A549 (cell line): Measurements from ENCODE around the gene GOLGA5. TPM values are rescaled to one million over a fixed set of nuclear protein-coding genes. Genes with fewer than 3 reads are reported as not detected.

Experiments used
- ATAC-seq, 2 experiments: fragments of 200-7000 bp in 1 of 2; fragments of >200 bp in 1 of 2; cut with Nextera tagmentation in 1 of 2; cut with Tn5 transposase in 1 of 2; 3 replicates each; pipeline versions ENCODE4 v1.8.0 to v1.9.1; 2018 to 2020; ENCODE audit warnings: mild to moderate bottlenecking in 1 of 2, moderate library complexity in 1 of 2
- CTCF ChIA-PET: fragments of 300-600 bp; sonication (Branson Sonifier 250); formaldehyde crosslinking; extraction: SDS; loops from one replicate; lab custom pipeline; 2021; ENCODE audit warnings: antibody characterized with exemption, inconsistent platforms; lab: Yijun Ruan, JAX
- POLR2A ChIA-PET: fragments of 350-600 bp; formaldehyde crosslinking; extraction: SDS; loops from one replicate; lab custom pipeline; 2021; ENCODE audit warnings: antibody characterized with exemption, inconsistent platforms; lab: Yijun Ruan, JAX
- DNase-seq, 2 experiments: peaks; one replicate each; pipeline versions ENCODE4 v3.0.0 to v3.0.0-alpha.2; 2011 to 2016; ENCODE audit warnings: low read depth in 1 of 2, low spot score in 1 of 2
- FAIRE-seq: peaks from 2 replicates; lab custom pipeline; 2011; peaks lifted over from hg19 to GRCh38; lab: Jason Lieb, UNC
- H3K27ac ChIP-seq, 2 experiments: fragments of >200 bp; sonication (Bioruptor Twin); formaldehyde crosslinking; 3 replicates each; pipeline ENCODE4 v1.5.1; 2016 to 2017
- H3K4me1 ChIP-seq: fragments of >200 bp; sonication (Bioruptor Twin); formaldehyde crosslinking; 3 replicates; pipeline ENCODE4 v1.6.1; 2016
- H3K4me2 ChIP-seq: fragments of >200 bp; sonication (Bioruptor Twin); formaldehyde crosslinking; 3 replicates; pipeline ENCODE4 v1.6.1; 2016
- H3K4me3 ChIP-seq: fragments of >200 bp; sonication (Bioruptor Twin); formaldehyde crosslinking; 3 replicates; pipeline ENCODE4 v1.5.1; 2016
- H3K9me3 ChIP-seq: fragments of >200 bp; sonication (Bioruptor Twin); formaldehyde crosslinking; 3 replicates; pipeline ENCODE4 v1.6.1; 2016
- CHD4 ChIP-seq: fragments of 200-600 bp; sonication (generic); IDR thresholded peaks from 2 replicates; pipeline ENCODE4 v1.6.1; 2016; ENCODE audit warnings: antibody characterized with exemption, mild to moderate bottlenecking, borderline replicate concordance
- ESRRA ChIP-seq: fragments of 150-350 bp; IDR thresholded peaks from 2 replicates; pipeline ENCODE4 v1.6.1; 2014; ENCODE audit warnings: mild to moderate bottlenecking, low read length, borderline replicate concordance
- FOSB ChIP-seq: fragments of 250-450 bp; sonication (Bioruptor Pico); IDR thresholded peaks from 2 replicates; pipeline ENCODE4 v1.5.0; 2020; ENCODE audit warnings: mild to moderate bottlenecking, moderate library complexity
- GATA3 ChIP-seq: IDR thresholded peaks from 2 replicates; pipeline ENCODE4 v1.6.1; 2012; ENCODE audit warnings: borderline replicate concordance
- HEYL ChIP-seq: fragments of 250-450 bp; sonication (Bioruptor Pico); IDR thresholded peaks from 2 replicates; pipeline ENCODE4 v1.8.0; 2021; ENCODE audit warnings: mild to moderate bottlenecking, moderate library complexity
- HOXB5 ChIP-seq: fragments of 250-450 bp; sonication (Bioruptor Pico); IDR thresholded peaks from 2 replicates; pipeline ENCODE4 v1.5.0; 2020; ENCODE audit warnings: mild to moderate bottlenecking, moderate library complexity
- JUN ChIP-seq, 2 experiments: fragments of >200 bp; sonication (Bioruptor Twin); formaldehyde crosslinking; IDR thresholded peaks; 2 replicates in 1 of 2; 3 replicates in 1 of 2; pipeline ENCODE4 v1.6.1; 2016 to 2017
- MAFK ChIP-seq: fragments of 450-650 bp; IDR thresholded peaks from 2 replicates; pipeline ENCODE4 v1.6.1; 2014; ENCODE audit not compliant: partially characterized antibody
- MYC ChIP-seq: IDR thresholded peaks from 2 replicates; pipeline ENCODE4 v1.6.1; 2012; ENCODE audit warnings: mild to moderate bottlenecking, inconsistent platforms, low read length, improper control_type of control experiment, borderline replicate concordance
- NPAS2 ChIP-seq: fragments of 250-450 bp; sonication (Bioruptor Pico); IDR thresholded peaks from 2 replicates; pipeline ENCODE4 v1.8.0; 2022; ENCODE audit warnings: mild to moderate bottlenecking, moderate library complexity, borderline replicate concordance
- NR3C1 ChIP-seq: fragments of >200 bp; sonication (Bioruptor Twin); formaldehyde crosslinking; IDR thresholded peaks from 3 replicates; pipeline ENCODE4 v1.6.1; 2017
- RAD21 ChIP-seq, 2 experiments: fragments of >200 bp in 1 of 2; sonication (Bioruptor Twin) in 1 of 2; formaldehyde crosslinking in 1 of 2; IDR thresholded peaks in 1 of 2; conservative IDR thresholded peaks in 1 of 2; 2 replicates in 1 of 2; 3 replicates in 1 of 2; pipeline ENCODE4 v1.6.1; 2012 to 2018; ENCODE audit warnings: inconsistent platforms in 1 of 2
- RNF2 ChIP-seq: fragments of 200-600 bp; sonication (generic); IDR thresholded peaks from 2 replicates; pipeline ENCODE4 v1.6.1; 2016; ENCODE audit warnings: low read depth, mild to moderate bottlenecking, antibody characterized with exemption, moderate library complexity, borderline replicate concordance
- SREBF2 ChIP-seq: fragments of 450-650 bp; IDR thresholded peaks from 2 replicates; pipeline ENCODE4 v1.6.1; 2014; ENCODE audit warnings: mild to moderate bottlenecking, moderate library complexity
- ZNF302 ChIP-seq: fragments of 250-450 bp; sonication (Bioruptor Pico); IDR thresholded peaks from 2 replicates; pipeline ENCODE4 v1.9.0; 2021; ENCODE audit warnings: inconsistent platforms, mild to moderate bottlenecking, moderate library complexity
- ZSCAN20 ChIP-seq: fragments of 250-450 bp; sonication (Bioruptor Pico); IDR thresholded peaks from 2 replicates; pipeline ENCODE4 v1.8.0; 2022; ENCODE audit warnings: mild to moderate bottlenecking, moderate library complexity
- WGBS: methylation state at CpG from one replicate; pipeline ENCODE4 v1.1.6; 2017; ENCODE audit errors: missing lambda C conversion rate; 5-methylcytosine and 5-hydroxymethylcytosine counted together
- polyA plus RNA-seq, 4 experiments: library from polyadenylated mRNA; depleted of rRNA in 3 of 4; stranded (reverse); fragments of >200 nt; fragmentation: RNase III in 1 of 4; extraction: RNeasy Plus Mini Kit Qiagen cat#74134 plus additional on column Dnase treatment in 1 of 4; gene quantifications; 2 replicates in 3 of 4; 3 replicates in 1 of 4; pipeline ENCODE4 v1.2.3, GENCODE V29; 2011 to 2017
- TF ChIP-seq, protein P1 (sequence below): fragments of 450-650 bp; IDR thresholded peaks from 2 replicates; pipeline ENCODE4 v1.6.1; 2014; ENCODE audit warnings: antibody characterized with exemption
- TF ChIP-seq, protein P2 (sequence below): fragments of 250-450 bp; sonication (Bioruptor Pico); IDR thresholded peaks from 2 replicates; pipeline ENCODE4 v1.5.0; 2021; ENCODE audit warnings: mild to moderate bottlenecking, moderate library complexity, borderline replicate concordance
- TF ChIP-seq, protein P3 (sequence below): fragments of >200 bp; sonication (Bioruptor Twin); formaldehyde crosslinking; IDR thresholded peaks from 3 replicates; pipeline ENCODE4 v1.6.1; 2016
- TF ChIP-seq, protein P4 (sequence below): fragments of 150-350 bp; IDR thresholded peaks from 2 replicates; pipeline ENCODE4 v1.6.1; 2014; ENCODE audit warnings: low read depth, mild to moderate bottlenecking, low read length
- TF ChIP-seq, protein P5 (sequence below): fragments of 200-600 bp; sonication (generic); IDR thresholded peaks from 2 replicates; pipeline ENCODE4 v1.6.1; 2016; ENCODE audit warnings: antibody characterized with exemption, mild to moderate bottlenecking, moderate library complexity

Gene GOLGA5
- polyA plus RNA-seq, 2 of the 4 experiments (the other 2 are of a cell fraction), result 31.9 to 53.8 TPM

DNA sequence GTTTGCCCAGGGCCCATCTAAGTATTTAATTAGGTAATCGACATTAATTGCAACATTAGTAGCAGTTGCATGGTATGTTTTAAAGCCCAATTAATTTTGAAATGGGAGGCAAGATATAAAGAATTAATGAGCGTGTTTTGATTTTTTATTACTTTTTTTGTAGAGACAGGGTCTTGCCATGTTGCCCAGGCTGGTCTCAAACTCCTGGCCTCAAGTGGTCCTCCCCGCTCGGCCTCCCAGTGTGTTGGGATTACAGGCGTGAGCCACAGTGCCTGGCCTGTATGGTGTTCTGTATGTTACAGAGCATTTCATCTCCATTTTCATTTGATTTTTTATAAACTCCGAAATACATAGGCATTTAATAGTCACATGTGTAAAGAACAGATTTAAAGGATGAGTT is 856 bp downstream of the GOLGA5 start:
- no peak for FAIRE-seq

DNA sequence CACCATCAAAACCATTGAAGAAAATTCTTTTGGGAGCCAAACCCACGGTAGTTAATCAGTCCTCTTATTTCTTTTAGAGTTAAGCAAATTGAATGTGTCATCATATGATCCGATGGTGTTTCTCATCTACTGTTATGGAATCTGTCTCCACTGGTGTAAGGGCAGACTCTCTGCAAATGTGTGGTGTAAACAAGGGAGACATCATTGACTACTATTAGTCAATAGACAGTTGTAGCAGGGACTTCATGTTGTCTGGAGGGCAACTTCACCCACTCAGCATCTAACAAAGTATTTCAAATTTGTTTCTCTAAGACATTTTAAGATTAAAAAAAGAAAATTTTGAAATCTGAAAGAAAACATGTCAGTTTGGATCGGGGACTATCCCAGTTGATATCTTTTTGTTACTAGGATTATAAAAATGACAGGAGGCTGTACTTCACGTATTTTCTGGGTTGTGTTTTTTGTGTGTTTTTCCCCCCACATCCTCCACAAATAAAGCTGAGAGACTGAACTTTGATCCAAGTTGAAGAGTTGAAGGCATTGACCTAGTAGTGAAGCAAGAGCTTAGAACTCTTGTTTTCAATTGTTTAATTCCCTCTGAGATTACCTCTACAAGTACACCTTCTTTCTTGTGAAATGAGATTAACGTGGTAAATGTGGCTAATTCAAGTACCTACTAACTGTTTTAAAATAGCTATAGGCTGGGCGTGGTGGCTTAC is 4.0 kb downstream of the GOLGA5 start:
- H3K9me3 ChIP-seq, result no peaks in the 10 kb centered on the region
- FAIRE-seq (no peak), ATAC-seq (no peak), DNase-seq (no peak)
- H3K27ac ChIP-seq, result no peak overlapping the region
- H3K4me3 ChIP-seq, result no peak overlapping the region
- H3K4me1 ChIP-seq, result peaks cover 18% of the 10 kb centered on the region
- POLR2A ChIA-PET, result interaction anchor here (1.2 kb wide), 1 partner anchor 50 kb away, joined by 3 read pairs; the partner anchor contains the start of gene LGMN
- 77% methylated on average over 6 of the region's 6 CpGs for WGBS
- TF ChIP-seq ZSCAN20 (CRISPR knock-in tag) (no peak), ZNF302 (CRISPR knock-in tag) (no peak), RNF2 (no peak), JUN (IDR thresholded peaks at IDR 0.05) (no peak), CHD4 (no peak), HOXB5 (no peak), ESRRA (no peak), NR3C1 (no peak), MAFK (no peak), RAD21 (conservative IDR thresholded peaks at IDR 0.05 in 1 of 2, IDR thresholded peaks at IDR 0.05 in 1 of 2) (no peak), GATA3 (no peak), MYC (no peak), SREBF2 (no peak), FOSB (CRISPR knock-in tag) (no peak), NPAS2 (no peak)
- TF ChIP-seq, protein P1, sequence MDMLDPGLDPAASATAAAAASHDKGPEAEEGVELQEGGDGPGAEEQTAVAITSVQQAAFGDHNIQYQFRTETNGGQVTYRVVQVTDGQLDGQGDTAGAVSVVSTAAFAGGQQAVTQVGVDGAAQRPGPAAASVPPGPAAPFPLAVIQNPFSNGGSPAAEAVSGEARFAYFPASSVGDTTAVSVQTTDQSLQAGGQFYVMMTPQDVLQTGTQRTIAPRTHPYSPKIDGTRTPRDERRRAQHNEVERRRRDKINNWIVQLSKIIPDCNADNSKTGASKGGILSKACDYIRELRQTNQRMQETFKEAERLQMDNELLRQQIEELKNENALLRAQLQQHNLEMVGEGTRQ, result no peak
- TF ChIP-seq, protein P2, sequence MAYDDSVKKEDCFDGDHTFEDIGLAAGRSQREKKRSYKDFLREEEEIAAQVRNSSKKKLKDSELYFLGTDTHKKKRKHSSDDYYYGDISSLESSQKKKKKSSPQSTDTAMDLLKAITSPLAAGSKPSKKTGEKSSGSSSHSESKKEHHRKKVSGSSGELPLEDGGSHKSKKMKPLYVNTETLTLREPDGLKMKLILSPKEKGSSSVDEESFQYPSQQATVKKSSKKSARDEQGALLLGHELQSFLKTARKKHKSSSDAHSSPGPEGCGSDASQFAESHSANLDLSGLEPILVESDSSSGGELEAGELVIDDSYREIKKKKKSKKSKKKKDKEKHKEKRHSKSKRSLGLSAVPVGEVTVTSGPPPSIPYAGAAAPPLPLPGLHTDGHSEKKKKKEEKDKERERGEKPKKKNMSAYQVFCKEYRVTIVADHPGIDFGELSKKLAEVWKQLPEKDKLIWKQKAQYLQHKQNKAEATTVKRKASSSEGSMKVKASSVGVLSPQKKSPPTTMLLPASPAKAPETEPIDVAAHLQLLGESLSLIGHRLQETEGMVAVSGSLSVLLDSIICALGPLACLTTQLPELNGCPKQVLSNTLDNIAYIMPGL (CRISPR knock-in tag), result no peak
- TF ChIP-seq, protein P3, sequence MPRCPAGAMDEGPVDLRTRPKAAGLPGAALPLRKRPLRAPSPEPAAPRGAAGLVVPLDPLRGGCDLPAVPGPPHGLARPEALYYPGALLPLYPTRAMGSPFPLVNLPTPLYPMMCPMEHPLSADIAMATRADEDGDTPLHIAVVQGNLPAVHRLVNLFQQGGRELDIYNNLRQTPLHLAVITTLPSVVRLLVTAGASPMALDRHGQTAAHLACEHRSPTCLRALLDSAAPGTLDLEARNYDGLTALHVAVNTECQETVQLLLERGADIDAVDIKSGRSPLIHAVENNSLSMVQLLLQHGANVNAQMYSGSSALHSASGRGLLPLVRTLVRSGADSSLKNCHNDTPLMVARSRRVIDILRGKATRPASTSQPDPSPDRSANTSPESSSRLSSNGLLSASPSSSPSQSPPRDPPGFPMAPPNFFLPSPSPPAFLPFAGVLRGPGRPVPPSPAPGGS, result no peak
- TF ChIP-seq, protein P4, sequence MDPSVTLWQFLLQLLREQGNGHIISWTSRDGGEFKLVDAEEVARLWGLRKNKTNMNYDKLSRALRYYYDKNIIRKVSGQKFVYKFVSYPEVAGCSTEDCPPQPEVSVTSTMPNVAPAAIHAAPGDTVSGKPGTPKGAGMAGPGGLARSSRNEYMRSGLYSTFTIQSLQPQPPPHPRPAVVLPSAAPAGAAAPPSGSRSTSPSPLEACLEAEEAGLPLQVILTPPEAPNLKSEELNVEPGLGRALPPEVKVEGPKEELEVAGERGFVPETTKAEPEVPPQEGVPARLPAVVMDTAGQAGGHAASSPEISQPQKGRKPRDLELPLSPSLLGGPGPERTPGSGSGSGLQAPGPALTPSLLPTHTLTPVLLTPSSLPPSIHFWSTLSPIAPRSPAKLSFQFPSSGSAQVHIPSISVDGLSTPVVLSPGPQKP, result no peak
- TF ChIP-seq, protein P5, sequence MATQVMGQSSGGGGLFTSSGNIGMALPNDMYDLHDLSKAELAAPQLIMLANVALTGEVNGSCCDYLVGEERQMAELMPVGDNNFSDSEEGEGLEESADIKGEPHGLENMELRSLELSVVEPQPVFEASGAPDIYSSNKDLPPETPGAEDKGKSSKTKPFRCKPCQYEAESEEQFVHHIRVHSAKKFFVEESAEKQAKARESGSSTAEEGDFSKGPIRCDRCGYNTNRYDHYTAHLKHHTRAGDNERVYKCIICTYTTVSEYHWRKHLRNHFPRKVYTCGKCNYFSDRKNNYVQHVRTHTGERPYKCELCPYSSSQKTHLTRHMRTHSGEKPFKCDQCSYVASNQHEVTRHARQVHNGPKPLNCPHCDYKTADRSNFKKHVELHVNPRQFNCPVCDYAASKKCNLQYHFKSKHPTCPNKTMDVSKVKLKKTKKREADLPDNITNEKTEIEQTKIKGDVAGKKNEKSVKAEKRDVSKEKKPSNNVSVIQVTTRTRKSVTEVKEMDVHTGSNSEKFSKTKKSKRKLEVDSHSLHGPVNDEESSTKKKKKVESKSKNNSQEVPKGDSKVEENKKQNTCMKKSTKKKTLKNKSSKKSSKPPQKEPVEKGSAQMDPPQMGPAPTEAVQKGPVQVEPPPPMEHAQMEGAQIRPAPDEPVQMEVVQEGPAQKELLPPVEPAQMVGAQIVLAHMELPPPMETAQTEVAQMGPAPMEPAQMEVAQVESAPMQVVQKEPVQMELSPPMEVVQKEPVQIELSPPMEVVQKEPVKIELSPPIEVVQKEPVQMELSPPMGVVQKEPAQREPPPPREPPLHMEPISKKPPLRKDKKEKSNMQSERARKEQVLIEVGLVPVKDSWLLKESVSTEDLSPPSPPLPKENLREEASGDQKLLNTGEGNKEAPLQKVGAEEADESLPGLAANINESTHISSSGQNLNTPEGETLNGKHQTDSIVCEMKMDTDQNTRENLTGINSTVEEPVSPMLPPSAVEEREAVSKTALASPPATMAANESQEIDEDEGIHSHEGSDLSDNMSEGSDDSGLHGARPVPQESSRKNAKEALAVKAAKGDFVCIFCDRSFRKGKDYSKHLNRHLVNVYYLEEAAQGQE, result no peak
- no peak overlapping the region for H3K4me2 ChIP-seq
- CTCF ChIA-PET, result interaction anchor here (1.0 kb wide), 1 partner anchor 10 kb away, joined by 4 read pairs; no protein-coding TSS in a partner anchor

More for the DNA sequence above, 856 bp downstream of the GOLGA5 start:
- TF ChIP-seq HEYL (CRISPR knock-in tag) (no peak), HOXB5 (no peak)
- TF ChIP-seq, protein P3, result 0 out of 3 replicates have a peak, but pooled peaks have one; percentile 10
- ATAC-seq, result no peak
- CTCF ChIA-PET, result no interaction called here
- WGBS, result 37% methylated on average over 6 of the region's 6 CpGs
- POLR2A ChIA-PET, result no interaction called here
- Histone ChIP-seq H3K9me3 (no peaks in the 10 kb centered on the region), H3K4me3 (peak overlapping the region; percentile 84), H3K4me2 (peak overlapping the region; percentile 88), H3K27ac (peak overlapping the region; percentile 94 to 98), H3K4me1 (peaks cover 20% of the 10 kb centered on the region)
- no peak for DNase-seq
